GM19035 (cell line): ENCODE data around the gene COL6A5.

ENCODE experiments used
- ATAC-seq: cut with Tn5 transposase; IDR thresholded peaks from one replicate; pipeline ENCODE4 v1.9.1; 2021; ENCODE audit not compliant: unreplicated experiment

Gene COL6A5

GRCh38 chr3:130509008-130509407 is 163.5 kb downstream of the COL6A5 start:
- ATAC-seq = no peak

DNA sequence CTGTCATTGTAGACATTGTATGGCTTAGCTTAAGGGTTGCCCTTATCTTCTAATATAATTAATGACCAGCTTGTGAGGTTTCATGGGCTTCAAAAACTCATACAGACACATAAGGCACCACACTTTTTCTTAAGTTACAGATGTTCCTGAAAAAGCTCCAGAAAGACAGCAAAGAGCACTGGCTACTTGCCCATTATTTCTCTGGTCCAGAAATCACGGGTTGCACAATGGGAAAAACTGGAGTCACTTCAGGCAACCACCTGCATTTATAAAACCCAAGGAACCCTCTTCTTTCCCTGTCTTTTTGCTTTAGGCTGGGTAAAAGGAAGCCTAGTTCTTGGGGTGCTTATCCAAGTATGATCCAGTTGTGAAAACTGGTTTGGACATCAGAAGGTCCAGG is 169.2 kb downstream of the COL6A5 start:
- no peak for ATAC-seq

DNA sequence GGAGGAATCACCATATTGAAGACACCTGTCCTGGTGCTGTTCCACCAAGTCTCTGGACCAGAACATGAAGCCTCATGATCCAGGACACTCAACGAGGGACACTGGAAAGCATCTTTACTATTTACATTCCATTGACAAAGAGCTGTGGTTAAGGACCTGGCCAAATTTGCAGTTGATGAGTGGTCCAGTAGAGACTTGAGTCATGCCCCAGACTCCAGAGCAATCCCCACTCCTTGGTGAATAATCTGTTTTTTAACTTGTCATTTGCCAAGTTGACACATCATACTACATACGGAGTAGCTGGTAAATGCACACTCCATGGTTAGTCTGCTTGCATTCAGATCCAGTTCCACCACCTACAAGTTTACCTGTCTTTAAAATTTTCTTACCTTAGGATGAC is 170.3 kb downstream of the COL6A5 start:
- ATAC-seq = no peak

DNA sequence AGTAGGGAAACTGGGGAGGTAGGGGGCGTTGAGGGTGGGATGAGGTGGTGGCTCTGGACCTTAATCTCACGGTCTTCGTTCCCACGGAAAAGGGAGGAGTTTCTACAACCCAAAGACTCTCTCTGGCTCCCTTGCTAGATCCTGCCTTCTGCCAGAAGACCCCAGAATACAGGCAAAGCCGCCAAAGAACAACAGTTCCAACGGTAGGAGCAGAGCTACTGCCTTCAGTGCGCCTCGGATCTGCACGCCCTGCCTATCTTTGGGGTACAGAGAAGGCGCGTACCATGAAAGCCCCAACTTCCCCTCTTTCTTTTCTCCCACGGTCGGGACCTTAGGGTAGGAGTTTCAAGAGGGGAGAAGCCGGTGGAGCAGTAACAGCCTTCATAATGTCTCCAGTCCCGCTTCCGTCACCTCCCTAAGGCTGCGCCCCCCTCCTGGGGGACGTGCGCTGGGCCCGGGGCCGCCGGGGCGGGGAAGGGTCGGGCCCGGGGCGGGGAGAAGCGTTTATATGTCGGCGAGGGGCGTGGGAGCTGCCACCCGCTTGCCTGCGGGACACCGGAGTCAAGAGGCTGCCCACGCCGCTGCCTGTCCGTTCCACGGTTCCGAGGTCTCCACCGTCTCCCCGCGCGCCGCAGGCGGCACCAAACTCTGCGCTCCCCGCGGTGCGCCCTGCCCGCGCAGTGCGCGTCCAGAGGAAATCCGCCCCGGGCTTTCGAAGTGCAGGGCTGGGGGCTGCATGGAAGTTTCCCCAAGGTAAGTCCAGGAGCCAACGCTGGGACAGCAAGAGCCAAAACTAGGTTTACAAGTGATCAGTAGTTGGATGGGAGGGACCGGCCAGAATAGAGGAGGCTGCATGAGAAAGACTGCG is 171.4 kb downstream of the COL6A5 start, which contains the start of gene COL6A6:
TSS of gene COL6A6 (plus strand) at position 533 of the 868 bp plus-strand sequence. CDS start 43,188 bp downstream, outside the sequence.
- ATAC-seq = no peak

- ATAC-seq = no peak
These were observed 172.1 kb downstream of the COL6A5 start for GRCh38 chr3:130517602-130518001.

GRCh38 chr3:130519754-130520153 is 174.3 kb downstream of the COL6A5 start:
- ATAC-seq = no peak

- ATAC-seq = no peak
These were observed 176.9 kb downstream of the COL6A5 start for GRCh38 chr3:130522399-130522798.

- no peak for ATAC-seq
These were observed 182.0 kb downstream of the COL6A5 start for GRCh38 chr3:130527426-130527825.

GRCh38 chr3:130528120-130528519 is 182.6 kb downstream of the COL6A5 start:
- no peak for ATAC-seq

GRCh38 chr3:130529486-130530215 is 184.2 kb downstream of the COL6A5 start:
- ATAC-seq = no peak

DNA sequence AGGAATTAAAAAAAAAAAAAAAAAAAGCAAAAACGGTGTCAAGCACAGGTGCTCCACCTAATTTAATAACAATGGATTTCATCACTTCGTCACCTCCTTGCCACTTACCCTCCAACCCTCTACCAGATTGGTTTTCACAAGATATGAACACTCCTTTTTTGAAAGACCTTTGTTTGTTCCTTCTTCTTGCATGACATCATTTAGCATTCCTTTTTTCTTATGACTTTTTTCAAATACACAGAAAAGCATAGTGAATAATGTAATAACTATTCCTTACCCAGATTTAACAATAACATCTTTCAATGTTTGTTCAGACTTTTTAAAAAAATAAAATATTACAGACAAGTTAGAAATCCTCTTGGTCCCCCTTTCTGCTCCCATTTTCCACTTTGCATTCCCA is 187.8 kb downstream of the COL6A5 start:
- ATAC-seq = no peak
